NCI-H460 (cell line): ENCODE results near the gene ODR4. TPM values are rescaled to one million over a fixed set of nuclear protein-coding genes. Genes with fewer than 3 reads are reported as not detected.
"Not testable (repeated sequence)": the region's sequence is repeated elsewhere in the genome, so short reads cannot be mapped to it uniquely, and the experiment has no call there.

Source experiments
- DNase-seq: peaks from one replicate; pipeline ENCODE4 v3.0.0-alpha.2; 2016; ENCODE audit warnings: low read depth; ENCODE audit errors: extremely low read depth
- total RNA-seq: library from RNA; depleted of rRNA; stranded (reverse); fragments of >200 nt; shearing (Covaris generic); gene quantifications from 2 replicates; pipeline ENCODE4 v1.2.3, GENCODE V29; 2014

The ODR4 gene
- total RNA-seq, 1 experiment from 2014 or later = 42.9 TPM

DNA sequence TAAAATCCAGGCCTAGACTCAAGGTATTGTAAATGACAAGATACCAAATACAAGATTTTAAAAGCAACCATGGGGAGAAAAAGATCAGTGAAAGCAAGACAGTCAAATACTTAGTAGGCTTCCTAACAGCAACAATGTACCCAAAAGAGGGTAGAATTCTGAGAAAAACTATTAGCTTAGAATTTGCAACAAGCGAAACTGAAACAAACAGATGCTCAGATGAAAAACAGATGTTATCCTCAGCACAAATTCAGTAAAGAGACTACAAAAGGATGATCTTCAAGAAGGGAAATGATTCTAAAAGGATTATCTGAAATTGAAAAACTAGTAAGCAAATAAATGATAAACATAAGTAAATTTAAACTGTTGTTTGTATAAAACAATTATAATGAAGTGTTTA lies 45.3 kb downstream of the ODR4 start:
- DNase-seq = no peak

DNA sequence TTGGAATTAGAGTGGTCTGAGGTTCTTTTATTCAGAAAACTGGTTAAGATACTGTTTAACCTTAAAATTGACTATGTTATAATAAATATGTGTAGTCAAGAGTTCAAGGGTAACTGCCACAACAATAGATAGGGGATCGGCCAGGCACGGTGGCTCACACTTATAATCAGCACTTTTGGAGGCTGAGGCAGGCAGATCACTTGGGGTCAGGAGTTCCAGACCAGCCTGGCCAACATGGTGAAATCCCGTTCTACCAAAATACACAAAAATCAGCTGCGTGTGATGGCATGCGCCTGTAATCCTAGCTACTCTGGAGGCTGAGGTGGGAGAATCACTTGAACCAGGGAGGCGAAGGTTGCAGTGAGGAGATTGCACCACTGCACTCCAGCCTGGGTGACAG lies 45.8 kb downstream of the ODR4 start:
- no peak for DNase-seq

- no peak for DNase-seq
Observed at GRCh38 chr1:186424539-186424938, 48.9 kb downstream of the ODR4 start.

- DNase-seq = no peak
Observed at GRCh38 chr1:186426118-186426517, 50.5 kb downstream of the ODR4 start.

GRCh38 chr1:186429017-186429416 lies 53.4 kb downstream of the ODR4 start:
- no peak for DNase-seq

GRCh38 chr1:186435336-186435735 lies 59.7 kb downstream of the ODR4 start:
- no peak for DNase-seq

DNA sequence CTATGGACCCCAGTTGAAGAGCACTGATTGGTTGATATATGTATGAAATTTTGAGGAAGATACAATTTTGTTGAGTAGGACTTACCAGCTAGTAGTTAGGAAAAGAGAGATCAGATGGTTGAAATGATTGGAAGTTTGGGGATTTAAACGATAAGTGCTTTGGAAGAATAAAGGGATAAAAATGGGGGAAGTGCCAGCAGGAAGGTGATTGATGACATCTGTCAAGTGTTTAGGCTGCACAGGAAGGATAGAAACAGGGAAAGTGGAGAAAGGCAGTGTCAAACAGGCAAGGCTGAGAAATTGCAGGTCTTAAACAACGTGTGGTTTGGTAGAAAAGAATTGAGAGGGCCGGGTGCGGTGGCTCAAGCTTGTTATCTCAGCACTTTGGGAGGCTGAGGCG lies 62.9 kb downstream of the ODR4 start:
- no peak for DNase-seq

DNA sequence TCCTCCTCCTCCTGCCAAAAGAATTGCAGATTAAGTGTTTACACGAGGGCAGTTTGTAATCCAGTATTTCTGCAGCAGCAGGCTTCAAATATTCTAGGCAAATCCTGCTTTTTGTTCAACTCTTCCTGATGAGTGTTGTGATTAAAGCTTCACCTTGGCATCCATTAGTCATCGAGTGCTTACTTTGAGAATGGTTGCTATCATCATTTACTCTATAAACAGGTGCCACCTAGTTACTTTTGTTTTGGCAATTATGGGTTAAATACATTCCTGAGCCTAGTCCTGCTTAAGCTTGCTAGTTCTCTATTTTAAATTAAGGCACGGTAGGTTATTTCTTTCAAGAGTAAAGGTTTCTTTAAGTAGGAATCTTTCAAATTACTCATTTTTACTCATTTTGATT lies 64.9 kb downstream of the ODR4 start:
- DNase-seq = no peak

GRCh38 chr1:186442651-186443375 lies 67.2 kb downstream of the ODR4 start:
- DNase-seq = no peak

GRCh38 chr1:186443638-186444037 lies 68.0 kb downstream of the ODR4 start:
- DNase-seq = no peak

GRCh38 chr1:186446152-186446551 lies 70.5 kb downstream of the ODR4 start:
- DNase-seq = no peak

DNA sequence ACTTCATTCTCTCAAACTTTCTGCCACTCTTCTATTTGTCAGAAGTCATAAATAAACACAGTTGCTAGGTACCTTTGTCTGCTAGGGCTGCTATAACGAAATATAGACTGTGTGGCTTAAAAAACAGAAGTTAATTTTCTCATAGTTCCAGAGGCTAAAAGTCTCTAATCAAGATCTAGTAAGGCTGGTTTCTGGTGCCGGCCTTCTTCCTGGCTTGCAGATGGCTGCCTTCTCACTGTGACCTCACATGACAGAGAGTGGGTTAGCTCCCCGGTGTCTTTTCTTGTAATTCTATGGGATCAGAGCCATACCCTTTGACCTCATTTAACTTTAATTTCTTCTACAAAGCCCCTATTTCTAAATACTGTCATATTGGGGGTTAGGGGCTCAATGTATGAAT lies 79.3 kb downstream of the ODR4 start:
- DNase-seq = no peak

DNA sequence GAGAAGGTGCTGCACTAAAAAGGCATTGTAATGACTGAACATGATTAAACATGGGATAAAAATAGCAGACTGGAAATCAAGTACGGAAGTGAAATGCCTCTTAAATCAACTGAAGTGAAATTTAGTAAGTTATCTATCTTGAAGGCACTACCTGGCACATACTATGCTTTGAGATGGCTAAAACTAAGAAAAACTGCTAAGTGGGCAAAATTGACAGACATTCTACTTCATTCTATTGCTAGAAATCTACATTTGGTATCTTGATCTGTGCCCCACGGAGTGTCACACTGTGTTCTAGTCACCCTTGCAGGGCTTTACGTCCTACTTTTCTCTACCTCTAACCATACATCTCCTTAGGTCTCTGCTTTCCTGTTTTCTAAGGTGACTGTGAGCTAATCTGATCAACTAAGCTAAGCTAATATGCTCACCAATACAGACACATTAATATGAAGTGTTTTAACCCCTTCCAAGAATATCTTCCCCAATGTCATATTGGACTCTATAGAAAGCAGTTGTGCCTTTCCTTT lies 81.2 kb downstream of the ODR4 start:
- DNase-seq = no peak

DNA sequence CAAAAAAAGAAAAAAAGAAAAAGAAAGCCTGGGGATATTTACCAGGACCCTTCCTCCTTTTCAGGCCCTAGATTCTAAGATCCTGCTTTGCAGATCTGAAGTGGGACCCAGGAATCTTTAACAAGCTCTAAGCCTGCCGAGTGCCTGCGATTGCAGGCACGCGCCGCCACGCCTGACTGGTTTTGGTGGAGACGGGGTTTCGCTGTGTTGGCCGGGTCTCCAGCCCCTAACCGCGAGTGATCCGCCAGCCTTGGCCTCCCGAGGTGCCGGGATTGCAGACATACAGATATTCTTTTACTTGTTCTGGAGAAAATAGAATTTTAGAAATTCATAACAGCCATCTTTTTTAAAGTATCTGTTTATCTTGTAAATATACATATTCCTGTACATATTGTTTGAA lies 83.5 kb downstream of the ODR4 start:
- not testable (repeated sequence) for DNase-seq

- no peak for DNase-seq
Observed at GRCh38 chr1:186461014-186461413, 85.4 kb downstream of the ODR4 start, which contains the start of gene PDC. TSS of gene PDC (minus strand) at chr1:186461114. CDS start at chr1:186449459, 11,655 bp downstream.

- DNase-seq = no peak
Observed at GRCh38 chr1:186463511-186463910, 87.9 kb downstream of the ODR4 start.

DNA sequence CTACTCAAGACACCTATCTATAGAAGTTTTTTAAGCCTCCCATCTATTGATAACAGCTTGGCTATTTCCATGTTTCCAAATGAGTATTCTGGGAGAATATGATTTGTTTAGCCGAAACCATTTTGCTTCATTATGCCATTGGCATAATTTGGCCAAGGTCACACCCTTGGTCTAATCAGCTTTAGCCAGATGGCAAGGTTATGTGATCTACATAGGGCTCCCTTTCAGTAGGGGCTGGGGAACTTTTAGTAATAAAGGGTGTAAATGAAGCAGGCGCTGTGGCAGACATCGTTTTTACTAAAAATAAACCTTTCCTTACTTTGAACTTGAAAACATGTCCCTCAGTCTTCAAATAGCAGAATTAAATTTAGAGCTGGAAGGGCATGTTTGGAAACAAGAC lies 88.3 kb downstream of the ODR4 start:
- no peak for DNase-seq

GRCh38 chr1:186465491-186465890 lies 89.9 kb downstream of the ODR4 start:
- DNase-seq = not testable (repeated sequence)

DNA sequence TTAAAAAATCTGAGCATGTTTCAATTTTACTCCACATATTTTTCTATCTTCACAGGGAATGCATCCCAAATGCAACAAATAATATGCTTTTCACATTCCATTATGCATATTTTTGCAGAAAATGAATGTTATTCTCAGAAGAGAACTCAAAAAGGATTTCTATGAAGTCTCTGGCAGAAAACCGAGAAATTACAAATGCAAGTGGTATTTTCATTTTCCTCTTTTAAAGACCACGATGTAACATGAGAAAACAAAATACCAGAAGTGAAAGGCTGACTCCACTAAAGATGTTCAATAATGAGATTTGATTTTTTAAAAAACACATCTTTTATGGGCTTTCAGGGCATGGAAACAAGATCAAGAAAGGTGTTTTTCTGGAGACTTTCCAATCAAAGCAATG lies 90.3 kb downstream of the ODR4 start:
- DNase-seq = no peak
